Erythroblast (primary cell): Measurements from ENCODE around the gene SARDH.

Source experiments
- GATA1 ChIP-seq: IDR thresholded peaks from 2 replicates; pipeline ENCODE4 v1.6.1; 2011; ENCODE audit warnings: low read depth, mild to moderate bottlenecking, control low read depth, low read length, moderate library complexity
- POLR2A ChIP-seq: IDR thresholded peaks from 2 replicates; pipeline ENCODE4 v1.6.1; 2011; ENCODE audit warnings: mild to moderate bottlenecking, low read length

GRCh38 chr9:133713150-133713959 is 24.8 kb downstream of the SARDH start:
- TF ChIP-seq POLR2A (no peak), GATA1 (no peak)
